ENCODE data around the gene PLS1.
"Not testable (repeated sequence)": the region's sequence is repeated elsewhere in the genome, so short reads cannot be mapped to it uniquely, and the experiment has no call there.

The PLS1 gene, protein sequence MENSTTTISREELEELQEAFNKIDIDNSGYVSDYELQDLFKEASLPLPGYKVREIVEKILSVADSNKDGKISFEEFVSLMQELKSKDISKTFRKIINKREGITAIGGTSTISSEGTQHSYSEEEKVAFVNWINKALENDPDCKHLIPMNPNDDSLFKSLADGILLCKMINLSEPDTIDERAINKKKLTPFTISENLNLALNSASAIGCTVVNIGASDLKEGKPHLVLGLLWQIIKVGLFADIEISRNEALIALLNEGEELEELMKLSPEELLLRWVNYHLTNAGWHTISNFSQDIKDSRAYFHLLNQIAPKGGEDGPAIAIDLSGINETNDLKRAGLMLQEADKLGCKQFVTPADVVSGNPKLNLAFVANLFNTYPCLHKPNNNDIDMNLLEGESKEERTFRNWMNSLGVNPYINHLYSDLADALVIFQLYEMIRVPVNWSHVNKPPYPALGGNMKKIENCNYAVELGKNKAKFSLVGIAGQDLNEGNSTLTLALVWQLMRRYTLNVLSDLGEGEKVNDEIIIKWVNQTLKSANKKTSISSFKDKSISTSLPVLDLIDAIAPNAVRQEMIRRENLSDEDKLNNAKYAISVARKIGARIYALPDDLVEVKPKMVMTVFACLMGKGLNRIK

DNA sequence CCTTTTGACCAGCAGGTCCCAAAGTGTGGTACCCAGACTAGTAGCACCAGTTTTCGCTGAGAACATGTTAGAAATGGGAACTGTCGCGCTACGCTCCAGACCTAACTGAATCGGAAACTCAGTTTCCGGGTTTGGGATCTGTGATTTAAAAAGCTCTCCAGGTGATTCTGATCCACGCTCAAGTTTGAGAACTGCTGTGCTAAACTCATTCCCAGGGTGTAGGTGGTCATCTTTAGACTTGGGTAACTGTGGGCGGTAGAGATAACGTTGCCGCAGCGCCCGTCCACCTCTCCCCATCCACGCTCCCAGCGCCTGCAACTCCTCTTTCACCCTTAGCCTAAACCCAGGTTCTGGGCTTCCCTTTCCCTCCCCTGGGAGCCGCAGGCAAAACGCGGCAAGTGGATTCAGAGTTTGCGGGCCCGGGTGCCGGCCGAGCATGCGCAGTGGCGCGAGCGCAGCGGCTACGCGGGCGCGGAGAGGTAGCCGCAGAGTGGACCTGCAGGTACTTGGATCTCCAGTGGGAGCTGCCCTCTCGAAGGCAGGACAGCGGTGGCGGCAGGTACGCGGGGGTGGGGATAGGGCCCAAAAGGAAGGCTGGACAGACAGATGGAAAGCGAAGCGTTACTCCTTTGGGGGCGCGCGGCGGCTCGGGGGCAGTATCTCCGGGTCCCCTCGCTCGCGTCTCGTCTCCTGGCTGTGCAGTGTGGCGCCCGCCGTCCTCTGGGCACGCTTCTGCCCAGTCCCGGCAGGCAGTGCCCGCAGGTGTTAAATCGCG is at the start of gene PLS1:
Gene PLS1, plus strand, starts transcription at position 443 of the 775 bp plus-strand sequence. CDS start 67,845 bp downstream, outside the sequence.
- no peak for TF ChIP-seq ZNF274 (IDR thresholded peaks at IDR 0.05; ENCODE audit: low read depth, low read length)
- H3K4me3 ChIP-seq (ENCODE audit: low read length): peak within 1 kb of the TSS; percentile 72

DNA sequence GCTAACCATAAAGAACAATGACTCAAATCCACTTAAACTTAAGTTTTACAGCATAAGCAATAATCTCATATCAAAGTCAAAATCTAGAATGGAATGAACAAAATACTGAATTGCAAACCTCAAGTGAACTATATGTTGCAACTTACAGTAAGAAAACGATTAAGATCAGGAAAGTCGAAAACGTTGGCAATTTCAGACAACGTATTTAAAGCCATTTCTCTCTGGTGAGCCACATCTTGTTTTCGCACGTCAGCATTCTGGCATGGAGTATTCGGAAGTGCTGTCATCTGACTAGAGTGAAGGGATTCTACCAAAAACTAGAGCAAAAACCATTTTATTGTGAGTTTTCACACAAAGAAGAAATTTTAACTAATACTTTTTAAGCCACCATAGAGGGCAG is 46.2 kb upstream of the PLS1 start:
- no peak for TF ChIP-seq ZNF274 (IDR thresholded peaks at IDR 0.05; ENCODE audit: low read depth, low read length)

DNA sequence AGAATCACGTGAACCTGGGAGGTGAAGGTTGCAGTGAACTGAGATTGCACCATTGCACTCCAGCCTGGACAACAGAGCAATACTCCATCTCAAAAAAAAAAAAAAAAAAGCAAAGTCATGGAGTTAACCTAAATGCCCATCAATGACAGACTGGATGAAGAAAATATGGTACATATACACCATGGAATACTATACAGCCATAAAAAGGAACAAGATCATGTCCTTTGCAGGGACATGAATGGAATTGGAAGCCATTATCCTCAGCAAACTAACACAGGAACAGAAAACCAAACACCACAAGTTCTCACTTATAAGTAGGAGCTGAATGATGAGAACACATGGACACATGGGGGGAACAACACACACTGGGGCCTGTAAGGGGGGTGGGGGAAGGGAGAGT is 43.6 kb upstream of the PLS1 start:
- H3K4me3 ChIP-seq (ENCODE audit: low read length): not testable (repeated sequence)

More for the DNA sequence above, 46.2 kb upstream of the PLS1 start:
- H3K4me3 ChIP-seq (ENCODE audit: low read length): no peak overlapping the region

DNA sequence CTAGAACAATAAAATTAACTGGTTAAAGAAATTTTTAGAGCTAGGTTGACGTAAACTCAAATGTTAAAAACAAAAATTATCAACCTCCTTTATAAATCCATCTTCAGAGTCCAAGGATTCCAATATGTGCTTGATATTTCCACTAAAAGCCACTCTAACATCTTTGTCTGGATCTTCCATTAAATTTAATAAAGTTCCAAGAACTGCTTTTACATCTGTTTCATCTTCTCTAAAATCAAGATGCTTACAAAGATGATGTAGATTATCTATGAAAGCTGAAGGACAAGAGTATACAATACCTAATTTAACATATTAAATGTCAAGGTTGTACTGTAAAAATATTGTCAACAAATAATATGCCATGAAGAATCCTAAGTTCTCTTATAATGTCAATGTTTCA is 42.5 kb upstream of the PLS1 start:
- no peak for TF ChIP-seq ZNF274 (IDR thresholded peaks at IDR 0.05; ENCODE audit: low read depth, low read length)
- no peak overlapping the region for H3K4me3 ChIP-seq (ENCODE audit: low read length)

DNA sequence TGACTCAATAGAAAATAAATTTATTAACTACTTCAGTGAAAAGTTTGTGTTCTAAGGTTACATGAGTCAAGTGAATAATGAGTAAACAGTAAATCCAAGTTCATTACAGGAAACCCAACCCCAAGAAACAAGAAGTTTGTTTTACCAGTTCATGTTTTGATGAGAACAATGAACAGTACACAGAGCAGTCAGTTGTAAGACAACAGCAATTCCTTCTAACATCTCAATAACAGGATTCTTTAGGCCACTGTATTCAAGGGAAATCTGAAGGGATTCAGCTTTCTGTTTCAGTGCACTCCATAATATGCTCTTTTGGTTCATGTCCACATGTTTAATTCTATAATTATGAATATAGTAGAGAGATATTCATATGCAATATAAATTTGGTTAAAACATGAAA is 36.1 kb upstream of the PLS1 start:
- no peak overlapping the region for H3K4me3 ChIP-seq (ENCODE audit: low read length)
- TF ChIP-seq ZNF274 (IDR thresholded peaks at IDR 0.05; ENCODE audit: low read depth, low read length): no peak

DNA sequence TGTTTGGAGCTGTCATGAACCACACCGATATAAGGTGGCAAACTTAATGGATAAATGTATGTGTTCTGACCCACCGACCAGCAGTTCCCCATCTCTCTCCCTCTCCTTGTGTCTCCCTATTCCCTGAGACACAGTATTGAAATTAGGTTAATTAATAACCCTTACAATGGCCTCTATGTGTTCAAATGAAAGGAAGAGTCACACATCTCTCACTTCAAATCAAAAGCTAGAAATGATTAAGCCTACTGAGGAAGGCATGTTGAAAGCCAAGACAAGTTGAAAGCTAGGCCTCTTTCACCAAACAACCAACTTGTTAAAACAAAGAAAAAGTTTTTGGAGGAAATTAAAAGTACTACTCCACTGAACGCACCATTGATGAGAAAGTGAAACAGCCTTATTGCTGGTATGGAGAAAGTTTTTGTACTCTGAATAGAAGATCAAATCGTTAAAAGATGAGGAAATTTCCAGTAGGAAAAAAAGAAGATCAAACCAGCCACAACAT is 32.6 kb upstream of the PLS1 start:
- no peak for TF ChIP-seq ZNF274 (IDR thresholded peaks at IDR 0.05; ENCODE audit: low read depth, low read length)
- H3K4me3 ChIP-seq (ENCODE audit: low read length): no peak overlapping the region

DNA sequence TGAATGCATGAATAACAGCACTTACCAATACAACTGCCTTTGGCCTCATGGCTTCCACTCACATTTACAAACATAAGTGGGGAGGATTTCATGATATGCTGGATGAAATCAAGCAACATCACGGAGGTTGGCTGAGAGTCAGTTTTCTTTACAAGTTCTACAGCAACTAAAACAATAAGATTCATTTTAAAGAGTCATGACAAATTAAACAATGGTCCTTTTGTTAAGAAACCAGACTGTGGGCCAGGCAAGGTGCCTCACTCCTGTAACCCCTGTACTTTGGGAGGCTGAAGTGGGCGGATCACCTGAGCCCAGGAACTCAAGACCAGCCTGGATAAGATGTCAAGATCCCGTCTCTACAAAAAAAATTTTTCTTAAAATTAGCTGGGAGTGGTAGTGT is 30.1 kb upstream of the PLS1 start:
- no peak for TF ChIP-seq ZNF274 (IDR thresholded peaks at IDR 0.05; ENCODE audit: low read depth, low read length)
- no peak overlapping the region for H3K4me3 ChIP-seq (ENCODE audit: low read length)

DNA sequence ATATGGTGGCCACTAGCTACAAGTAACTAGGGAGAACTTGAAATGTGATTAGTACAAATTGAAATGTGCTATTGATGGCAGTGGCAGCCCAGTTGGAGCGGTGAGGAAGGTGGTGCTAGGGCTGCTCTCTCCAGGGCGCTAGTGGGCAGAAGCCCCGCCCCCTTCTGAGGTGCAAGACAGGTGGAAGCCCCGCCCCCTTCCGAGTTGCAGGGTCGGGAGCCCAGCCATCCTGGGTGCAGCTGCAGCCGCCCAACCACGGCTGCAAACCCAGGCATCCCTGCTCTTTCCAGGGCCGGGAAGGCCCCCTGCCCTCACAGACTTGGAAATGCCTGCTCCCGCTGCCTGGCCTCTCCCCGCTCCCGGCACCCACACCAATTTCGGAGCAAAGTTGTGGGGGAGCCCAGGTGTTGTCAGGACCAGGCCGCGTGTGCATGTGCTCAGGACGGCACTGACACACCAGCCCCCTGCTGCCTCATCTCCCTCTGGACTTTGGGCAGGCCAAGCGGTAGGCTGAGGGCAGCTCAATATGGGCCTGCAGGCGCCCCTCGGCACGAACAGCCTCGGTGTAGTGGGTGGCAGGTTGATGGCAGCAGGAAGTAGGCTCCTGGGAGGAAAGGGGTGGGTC is 27.7 kb upstream of the PLS1 start:
- no peak overlapping the region for H3K4me3 ChIP-seq (ENCODE audit: low read length)
- no peak for TF ChIP-seq ZNF274 (IDR thresholded peaks at IDR 0.05; ENCODE audit: low read depth, low read length)

DNA sequence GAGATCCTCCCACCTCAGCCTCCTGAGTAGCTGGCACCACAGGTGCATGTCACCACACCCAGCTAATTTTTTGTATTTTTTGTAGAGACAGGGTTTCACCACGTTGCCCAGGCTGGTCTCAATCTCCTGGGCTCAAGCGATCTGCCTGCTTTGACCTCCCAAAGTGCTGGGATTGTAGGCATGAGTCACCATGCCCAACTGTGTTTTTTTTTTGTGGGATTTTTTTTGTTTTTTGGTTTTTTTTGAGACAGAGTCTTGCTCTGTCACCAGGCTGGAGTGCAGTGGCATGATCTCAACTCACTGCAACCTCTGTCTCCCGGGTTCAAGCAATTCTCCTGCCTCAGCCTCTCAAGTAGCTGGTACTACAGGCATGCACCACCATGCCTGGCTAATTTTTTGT is 26.8 kb upstream of the PLS1 start:
- not testable (repeated sequence) for H3K4me3 ChIP-seq (ENCODE audit: low read length)

DNA sequence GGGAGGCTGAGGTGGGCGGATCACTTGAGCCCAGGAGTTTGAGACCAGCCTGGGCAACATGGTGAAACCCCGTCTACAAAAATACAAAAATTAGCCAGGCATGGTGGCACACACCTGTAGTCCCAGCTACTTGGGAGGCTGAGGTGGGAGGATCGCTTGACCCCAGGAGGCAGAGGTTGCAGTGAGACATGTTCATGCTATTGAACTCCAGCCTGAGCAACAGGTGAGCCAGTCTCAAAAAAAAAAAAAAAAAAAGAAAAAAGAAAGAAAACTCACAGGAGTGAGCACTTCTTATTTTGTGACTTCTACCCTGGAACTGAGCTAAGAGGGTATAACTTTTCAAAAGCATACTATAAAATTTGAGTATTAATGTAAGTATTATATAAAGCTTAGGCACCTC is 22.0 kb upstream of the PLS1 start:
- H3K4me3 ChIP-seq (ENCODE audit: low read length): not testable (repeated sequence)

DNA sequence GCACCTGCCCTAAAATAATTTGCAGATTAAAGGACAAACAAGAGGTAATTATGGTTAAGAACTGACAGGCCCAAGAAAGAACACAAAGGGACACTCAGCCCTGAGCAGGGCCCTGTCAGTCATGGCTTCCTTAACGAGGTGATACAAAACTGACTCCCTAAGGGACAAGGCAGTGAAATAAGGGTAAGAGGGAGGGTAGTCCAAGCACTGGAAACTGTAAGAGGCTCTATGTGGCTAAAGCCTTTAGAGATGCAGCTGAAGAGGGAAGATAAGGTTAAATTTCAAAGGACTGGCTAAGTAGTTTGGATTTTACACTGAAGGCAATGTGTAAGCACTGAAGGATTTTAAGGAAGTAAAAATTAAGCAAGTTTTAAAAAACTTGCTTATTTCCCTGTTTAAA is 21.5 kb upstream of the PLS1 start:
- H3K4me3 ChIP-seq (ENCODE audit: low read length): no peak overlapping the region
- TF ChIP-seq ZNF274 (IDR thresholded peaks at IDR 0.05; ENCODE audit: low read depth, low read length): no peak

DNA sequence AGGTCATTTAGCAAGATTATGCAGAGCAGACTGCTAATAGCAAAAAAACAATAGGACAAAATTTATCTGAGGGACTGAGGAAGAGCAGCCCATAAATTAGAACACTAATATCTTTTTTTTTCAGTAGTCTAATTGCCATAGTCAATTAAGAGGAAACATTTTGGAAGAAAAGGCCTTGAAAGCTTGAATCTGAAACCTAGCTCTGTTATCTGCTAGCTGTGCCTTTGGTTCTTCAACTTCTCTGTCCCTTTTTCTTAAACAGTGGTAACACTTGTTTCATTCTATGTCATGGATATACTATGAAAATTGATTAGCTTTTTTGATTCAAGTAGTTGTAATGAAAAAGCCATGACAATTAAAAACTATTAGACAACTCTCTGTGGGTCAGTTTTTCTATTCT is 19.4 kb upstream of the PLS1 start:
- H3K4me3 ChIP-seq (ENCODE audit: low read length): no peak overlapping the region; the same call in 1 of the 2 replicates
- no peak for TF ChIP-seq ZNF274 (IDR thresholded peaks at IDR 0.05; ENCODE audit: low read depth, low read length)

DNA sequence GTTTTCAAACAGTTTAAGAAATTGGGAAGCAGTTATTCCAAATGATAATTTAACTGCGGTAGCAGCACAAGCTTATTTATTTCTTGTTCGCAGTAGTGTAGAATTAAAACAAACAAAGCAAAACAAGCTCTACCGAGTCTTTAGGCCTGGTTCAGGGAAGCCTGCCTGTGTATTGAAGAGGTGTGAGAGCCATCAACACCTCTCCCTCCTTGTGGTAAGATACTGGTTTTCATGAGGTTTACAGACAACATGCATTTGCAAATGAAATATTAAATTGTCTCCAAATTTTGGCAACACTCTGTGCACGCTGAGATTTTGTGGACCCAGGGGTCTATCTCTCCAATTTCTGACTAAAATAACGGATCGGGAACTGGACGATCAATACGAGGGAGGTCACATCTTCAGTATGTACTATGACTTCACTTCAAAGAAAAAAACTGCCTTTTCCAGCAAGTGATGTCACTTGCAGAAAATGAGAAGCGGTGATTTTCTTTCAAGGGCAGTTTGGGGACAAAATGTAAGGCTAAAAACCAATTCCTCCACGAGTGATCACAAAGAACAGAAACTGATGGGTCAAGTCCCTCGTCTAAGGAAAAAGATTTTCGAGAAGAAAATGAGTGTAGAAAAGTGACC is 18.4 kb upstream of the PLS1 start:
- H3K4me3 ChIP-seq (ENCODE audit: low read length): peak overlapping the region; percentile 88
- no peak for TF ChIP-seq ZNF274 (IDR thresholded peaks at IDR 0.05; ENCODE audit: low read depth, low read length)

Measured in GM08714 (cell line).